Raji (cell line): ENCODE data around the gene BABAM1.
A peak's percentile ranks its signal among the peaks of the same experiment; 100 is the strongest.

ENCODE experiments used
- POLR2A ChIP-seq: IDR thresholded peaks from 2 replicates; pipeline ENCODE4 v1.6.1; 2011; ENCODE audit warnings: low read depth, low read length, control low read depth; ENCODE audit not compliant: insufficient read depth

Gene BABAM1

DNA sequence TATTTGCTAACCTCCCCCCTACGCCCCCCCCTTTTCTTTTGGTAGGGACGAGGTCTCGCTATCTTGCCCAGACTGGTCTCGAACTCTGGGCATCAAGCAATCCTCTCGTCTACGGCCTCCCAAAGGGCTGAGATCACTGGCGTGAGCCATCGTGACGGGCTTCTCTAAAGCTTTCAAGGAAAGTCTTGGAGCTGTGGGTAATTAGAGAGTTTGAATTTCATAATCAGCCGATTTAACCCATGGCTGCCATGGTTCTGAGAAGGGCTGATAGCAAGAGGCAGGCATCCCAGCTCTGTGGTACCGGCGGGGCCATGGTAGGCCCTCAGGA, 36.7 kb downstream of the BABAM1 start:
- TF ChIP-seq POLR2A: no peak

DNA sequence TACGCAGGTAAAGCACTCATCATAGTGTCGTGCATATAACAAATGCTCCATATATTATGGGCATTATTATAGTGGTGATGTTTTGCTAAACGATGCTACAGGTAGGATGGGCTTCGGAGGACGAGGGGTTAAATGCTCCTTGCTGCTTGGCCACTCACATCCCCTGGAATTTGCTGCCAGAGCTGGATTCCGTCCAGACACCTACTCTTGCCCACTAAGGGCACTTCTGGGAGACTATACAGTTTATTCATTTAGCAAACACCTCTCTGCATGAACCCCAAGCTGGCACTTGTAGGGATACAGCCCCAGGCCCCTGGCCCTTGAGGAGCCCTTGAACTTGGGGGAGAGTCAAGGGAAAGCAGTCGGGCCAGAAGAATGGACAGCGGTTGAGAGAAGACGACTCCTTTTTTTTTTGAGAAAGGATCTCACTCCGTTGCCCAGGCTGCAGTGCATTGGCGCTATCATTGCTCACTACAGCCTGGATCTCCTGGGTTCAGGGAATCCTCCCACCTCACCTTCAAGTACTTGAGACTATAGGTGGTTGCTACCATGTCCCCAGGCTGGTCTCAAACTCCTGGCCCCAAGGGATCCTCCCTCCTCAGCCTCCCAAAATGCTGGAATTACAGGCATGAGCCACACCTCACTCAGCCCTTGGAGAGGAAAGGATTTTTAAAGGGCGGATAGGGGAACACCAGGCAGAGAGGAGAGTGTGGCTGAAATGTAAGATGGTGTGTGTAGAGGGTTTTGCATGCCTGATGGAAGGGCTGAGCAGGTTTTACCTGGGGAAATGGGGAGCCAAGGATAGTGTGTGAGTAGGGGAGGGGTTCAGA, 37.4 kb downstream of the BABAM1 start:
- TF ChIP-seq POLR2A: no peak

DNA sequence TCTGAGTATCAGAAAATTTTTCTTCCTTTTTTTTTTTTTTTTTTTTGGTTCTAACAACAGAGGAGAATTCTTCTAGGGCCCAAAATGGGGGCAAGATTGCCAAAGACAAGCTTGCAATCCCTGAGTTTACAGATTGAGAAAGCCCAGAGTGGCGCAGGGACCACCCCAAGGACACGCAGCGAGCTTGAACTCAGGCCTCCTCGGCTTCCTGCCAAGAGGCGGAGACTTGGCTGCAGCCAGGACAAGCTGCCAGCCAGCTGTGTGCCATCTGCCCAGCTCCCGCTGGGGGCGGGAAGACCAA, 37.9 kb downstream of the BABAM1 start:
- TF ChIP-seq POLR2A: no peak

DNA sequence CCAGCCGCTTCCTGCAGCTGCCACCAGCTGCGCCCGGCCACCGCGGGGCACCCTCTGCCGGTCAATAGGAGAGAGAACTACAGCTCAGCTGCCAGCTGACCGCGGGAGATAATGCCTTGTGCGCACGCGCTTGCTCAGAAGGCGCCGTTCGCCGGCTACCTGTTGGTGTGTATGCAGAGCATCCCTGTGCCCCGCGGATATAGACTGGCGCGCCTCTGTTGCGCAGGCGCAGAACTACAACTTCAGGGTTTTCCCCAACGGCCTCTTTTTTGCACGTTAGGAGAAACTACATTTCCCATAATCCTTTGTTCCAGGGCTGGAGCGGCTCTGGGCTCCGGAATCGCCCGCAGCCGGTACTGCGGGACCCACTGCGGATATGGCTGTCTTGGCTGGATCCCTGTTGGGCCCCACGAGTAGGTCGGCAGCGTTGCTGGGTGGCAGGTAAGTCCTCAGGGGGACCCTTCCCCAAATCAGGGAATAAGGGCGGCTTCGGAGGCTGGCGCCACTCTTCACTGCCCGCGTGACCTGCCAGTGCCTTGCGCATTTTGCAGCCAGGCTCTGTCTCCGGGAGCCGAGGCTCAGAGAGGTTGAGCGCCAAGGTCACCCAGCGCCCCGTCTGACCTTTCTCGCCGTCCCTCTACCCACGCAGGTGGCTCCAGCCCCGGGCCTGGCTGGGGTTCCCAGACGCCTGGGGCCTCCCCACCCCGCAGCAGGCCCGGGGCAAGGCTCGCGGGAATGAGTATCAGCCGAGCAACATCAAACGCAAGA, 38.5 kb downstream of the BABAM1 start, which contains the start of gene MRPL34:
Gene MRPL34, plus strand, starts transcription at position 356 of the 768 bp plus-strand sequence. Its CDS starts 21 bp downstream, at position 377.
- peak; percentile 82 for TF ChIP-seq POLR2A

DNA sequence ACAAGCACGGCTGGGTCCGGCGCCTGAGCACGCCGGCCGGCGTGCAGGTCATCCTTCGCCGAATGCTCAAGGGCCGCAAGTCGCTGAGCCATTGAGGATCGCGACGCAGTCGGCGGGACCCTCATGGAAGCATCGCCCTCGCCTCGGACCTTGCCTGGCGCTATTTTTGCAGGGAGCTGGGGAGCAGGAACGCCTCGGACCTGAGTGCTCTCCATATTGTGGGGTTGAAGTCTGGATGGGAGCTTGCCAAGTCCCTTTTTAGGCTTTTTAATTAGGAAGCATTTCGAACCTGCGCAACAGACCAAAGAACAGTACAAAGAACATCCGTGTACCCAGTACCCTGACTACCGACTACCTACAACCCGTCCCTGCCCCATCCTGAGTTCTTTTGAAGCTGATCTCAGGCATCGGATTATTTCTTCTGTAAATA, 39.1 kb downstream of the BABAM1 start:
- no peak for TF ChIP-seq POLR2A

DNA sequence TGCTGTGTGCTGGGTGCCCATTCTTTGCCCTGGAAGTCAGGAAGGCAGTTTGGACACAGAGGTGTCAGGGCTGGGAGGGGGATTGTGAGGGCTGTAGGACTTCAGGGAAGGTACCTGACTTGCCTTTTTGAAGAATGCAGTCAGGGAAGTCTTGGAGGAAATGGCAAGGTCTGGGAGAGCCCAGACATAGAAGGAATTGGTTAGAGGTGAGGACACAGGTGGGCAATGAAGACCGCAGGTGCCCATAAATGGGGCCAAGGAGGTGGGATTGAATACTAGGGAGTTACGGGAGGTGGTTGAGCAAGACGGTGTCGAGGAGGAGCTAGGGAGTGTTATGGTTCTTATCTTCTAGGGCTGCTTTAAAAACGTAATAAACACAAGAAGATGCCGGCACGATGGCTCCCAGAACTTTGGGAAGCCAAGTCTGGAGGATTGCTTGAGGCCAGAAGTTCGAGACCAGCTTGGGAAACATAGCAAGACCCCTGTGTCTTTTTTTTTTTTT, 40.7 kb downstream of the BABAM1 start:
- no peak for TF ChIP-seq POLR2A

DNA sequence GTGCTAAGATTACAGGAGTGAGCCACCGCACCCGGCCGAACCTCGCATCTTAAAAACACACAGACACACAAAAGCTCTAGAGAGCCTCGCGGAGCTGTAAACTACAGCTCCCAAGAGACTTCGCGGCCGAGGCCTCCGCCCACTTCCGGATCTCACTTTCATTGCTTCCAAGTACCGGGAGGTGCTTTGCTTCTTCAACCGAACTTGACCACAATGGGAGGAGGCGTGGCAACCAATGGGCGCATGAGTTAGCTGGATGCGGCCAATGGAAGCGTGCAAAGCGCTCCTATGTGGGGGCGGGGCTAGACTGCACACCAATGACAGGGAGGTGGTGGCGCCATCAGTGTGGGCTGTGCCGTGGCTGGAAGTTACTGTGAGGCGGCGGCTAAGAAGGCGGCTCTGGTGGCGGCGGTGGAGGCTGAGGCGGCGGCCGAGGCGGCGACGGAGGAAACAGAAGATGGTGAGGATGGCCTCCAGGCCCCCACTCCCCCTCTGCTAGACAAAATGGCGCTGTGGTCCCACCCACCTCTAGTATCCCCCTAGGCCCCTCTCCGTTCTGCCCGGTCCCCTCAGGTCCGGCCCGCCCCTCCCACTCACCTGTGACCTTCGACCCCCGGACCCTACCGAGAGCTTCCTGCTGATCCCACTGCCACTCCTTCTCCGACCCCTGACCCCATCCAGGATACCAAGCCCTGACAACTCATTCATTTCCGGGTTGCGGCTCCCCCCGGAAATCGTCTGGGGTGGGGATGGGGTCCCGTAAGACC, 42.1 kb downstream of the BABAM1 start, which contains the start of gene DDA1:
Gene DDA1, plus strand, starts transcription at position 366 of the 767 bp plus-strand sequence. Its CDS starts 92 bp downstream, at position 458.
- TF ChIP-seq POLR2A: peak; percentile 76

DNA sequence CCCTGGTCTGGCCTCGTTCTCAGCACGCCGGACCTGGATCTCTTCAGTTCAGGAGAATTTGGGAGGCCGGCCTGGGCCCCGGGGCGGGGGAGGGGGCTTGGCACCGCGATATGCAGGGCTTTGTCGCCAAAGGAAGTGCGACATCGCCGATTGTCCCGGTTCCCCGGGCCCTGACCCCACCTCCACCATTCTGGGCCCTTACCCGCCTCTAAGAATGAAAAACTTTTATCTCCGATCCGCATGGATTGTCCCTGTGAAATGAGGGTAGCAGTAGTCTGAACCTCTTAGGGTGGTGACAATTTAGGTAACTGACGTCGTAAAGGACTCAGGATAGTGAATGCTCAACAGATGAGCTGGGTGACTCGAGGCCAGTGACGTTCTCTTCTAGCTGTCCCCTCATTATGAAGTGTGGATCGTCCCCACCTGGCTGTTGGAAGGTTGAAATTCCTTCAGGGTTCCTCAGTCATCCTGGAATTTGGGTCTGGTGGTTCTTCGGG, 42.8 kb downstream of the BABAM1 start:
- no peak for TF ChIP-seq POLR2A

DNA sequence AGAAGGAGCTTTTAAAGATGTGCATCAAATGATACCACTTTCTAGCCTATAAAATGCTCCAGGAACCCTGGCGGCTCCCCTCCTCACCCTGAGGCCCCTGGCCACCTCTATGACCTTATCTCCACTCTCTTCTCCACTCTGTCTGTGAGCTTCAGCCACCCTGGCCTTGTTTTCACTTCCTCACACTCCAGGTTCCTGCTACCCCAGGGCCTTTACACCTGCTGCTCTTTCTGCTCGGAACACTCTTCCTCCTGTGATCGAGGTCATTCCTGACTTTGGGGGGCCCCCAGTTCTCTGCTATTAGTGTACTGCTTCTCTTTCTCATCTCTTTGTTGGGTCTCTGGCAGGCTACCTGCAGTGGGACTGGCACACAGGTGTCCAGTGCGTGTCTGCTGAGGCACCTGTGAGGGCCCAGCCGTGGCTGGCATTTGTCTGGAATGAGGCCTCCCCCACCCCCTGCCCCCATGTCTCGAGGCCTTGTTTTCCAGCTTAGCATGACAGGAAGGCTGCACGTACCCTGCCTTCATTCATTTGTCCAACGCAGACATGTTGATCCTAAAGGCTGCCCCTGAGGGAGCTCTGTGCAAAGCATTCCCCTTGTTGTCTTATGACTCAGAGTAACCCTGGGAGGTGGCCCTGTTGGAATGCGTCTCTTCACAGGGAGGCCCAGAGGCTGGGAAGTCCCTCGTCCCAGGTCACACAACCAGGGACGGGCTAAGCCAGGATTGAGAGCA, 44.4 kb downstream of the BABAM1 start:
- TF ChIP-seq POLR2A: no peak

DNA sequence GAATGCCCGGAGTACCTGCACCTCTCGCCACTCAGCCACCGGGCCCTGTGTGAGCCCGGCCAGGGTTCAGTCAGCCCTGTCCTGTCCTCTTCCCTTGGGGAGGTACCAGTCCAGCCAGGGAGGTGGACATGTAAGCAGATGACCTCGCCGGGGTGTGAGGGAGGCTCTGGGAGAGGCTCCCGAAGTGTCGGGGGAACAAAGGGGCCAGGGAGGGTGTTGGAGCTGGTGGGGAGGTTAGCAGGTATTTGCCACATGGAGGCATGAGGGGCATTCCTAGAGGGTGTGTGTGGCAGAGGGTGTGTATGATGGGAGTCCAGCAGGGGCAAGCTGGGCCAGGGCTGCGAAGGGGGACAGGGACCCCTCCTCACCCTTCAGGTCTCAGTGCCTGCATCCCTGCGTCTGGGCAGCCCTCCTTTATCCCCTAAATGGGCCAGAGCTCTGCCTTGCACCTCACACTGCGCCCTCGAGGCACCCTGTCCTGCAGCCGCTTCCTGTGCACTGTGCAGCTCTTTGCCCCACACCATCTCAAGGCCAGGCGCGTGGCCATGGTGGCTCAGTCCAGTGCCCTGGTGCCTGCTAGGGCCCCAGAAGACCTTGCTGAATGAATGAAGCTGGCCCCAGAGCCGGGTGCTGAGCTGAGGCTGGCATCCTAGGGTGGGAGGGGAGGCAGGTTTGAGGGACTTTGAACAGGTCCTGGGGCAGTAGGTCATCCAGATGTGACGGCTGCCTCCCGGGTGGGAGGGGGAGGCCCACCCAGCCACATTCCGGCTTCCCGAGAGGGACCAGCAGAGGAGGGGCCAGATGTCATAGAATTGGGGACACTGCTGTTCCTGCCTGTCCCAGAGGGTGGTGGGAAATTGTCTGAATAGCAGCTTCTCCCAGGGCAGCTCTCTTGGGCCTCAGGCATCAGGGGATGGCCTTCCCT, 45.2 kb downstream of the BABAM1 start:
- TF ChIP-seq POLR2A: no peak

DNA sequence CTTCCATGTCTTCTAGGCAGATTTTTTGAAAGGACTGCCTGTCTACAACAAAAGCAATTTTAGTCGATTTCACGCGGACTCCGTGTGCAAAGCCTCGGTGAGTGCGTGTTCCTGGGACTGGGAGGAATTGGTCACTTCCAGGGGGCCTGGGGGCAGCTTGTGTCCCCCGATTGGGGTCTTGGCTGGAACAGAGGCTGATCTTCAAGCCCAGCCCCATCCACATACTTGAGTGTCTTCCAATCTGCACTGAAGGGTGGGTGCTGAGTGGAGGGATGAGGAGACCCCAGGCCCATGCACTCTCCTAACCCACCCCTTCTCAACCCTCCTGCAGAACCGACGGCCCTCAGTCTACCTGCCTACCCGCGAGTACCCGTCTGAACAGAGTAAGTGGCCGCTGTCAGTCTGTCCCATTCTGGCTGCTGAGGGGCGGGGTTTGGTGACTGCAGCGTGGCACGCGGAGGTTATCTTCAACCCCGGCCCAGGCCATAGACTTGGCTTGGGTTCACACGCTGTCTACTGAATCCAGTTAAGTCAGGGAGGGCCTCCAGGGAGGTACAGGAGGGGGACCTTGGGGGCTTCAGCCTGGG, 46.9 kb downstream of the BABAM1 start:
- TF ChIP-seq POLR2A: no peak

DNA sequence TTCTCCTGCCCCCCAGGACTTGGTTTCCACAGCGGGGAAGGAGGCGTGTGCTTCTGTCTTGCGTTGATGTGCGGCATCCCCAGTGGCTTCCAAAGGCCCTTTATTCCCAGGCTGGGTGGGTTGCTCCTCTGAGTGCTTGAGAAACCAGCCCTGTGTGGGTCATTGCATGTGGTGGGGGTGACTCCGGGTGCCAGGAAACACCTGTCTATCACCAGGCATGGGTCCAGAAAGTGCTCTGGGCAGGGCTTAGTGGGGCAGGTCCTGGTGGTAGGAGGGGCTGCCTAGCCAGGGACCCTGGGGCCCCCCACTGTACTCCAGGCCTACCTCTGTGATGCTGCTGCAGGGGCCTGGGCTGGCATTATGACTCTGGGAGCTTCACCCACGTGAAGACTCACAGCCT, 51.7 kb downstream of the BABAM1 start:
- no peak for TF ChIP-seq POLR2A
